DND-41 (cell line): Measurements from ENCODE around the gene BCAS3.
"Not testable (repeated sequence)": the region's sequence is repeated elsewhere in the genome, so short reads cannot be mapped to it uniquely, and the experiment has no call there.

Experiments
- ATAC-seq: fragments of 200-7000 bp; cut with Tn5 transposase; 3 replicates; pipeline ENCODE4 v1.9.1; 2021; ENCODE audit warnings: low read depth; ENCODE audit not compliant: insufficient read depth
- DNase-seq: peaks from one replicate; pipeline ENCODE4 v3.0.0-alpha.2; 2020
- H2AFZ ChIP-seq: 2 replicates; pipeline ENCODE4 v1.6.0; 2012; ENCODE audit warnings: low read depth, low read length
- H3K27ac ChIP-seq: 2 replicates; pipeline ENCODE4 v1.5.1; 2012; ENCODE audit warnings: low read length, inconsistent platforms
- H3K27me3 ChIP-seq: fragments of 200-600 bp; sonication (generic); 2 replicates; pipeline ENCODE4 v1.6.0; 2012; ENCODE audit warnings: low read length, mild to moderate bottlenecking, inconsistent platforms; ENCODE audit not compliant: insufficient read depth, poor library complexity
- H3K36me3 ChIP-seq: 2 replicates; pipeline ENCODE4 v1.5.1; 2012; ENCODE audit warnings: low read length, inconsistent platforms; ENCODE audit not compliant: insufficient read depth
- H3K4me1 ChIP-seq: 2 replicates; pipeline ENCODE4 v1.5.1; 2012; ENCODE audit warnings: mild to moderate bottlenecking, low read length; ENCODE audit not compliant: insufficient read depth
- H3K4me2 ChIP-seq: 2 replicates; pipeline ENCODE4 v1.6.0; 2012; ENCODE audit warnings: mild to moderate bottlenecking, moderate library complexity, low read length, inconsistent platforms; ENCODE audit not compliant: insufficient read depth
- H3K4me3 ChIP-seq, 2 experiments: fragments of 200-600 bp in 1 of 2; shearing (Covaris generic) in 1 of 2; 2 replicates each; pipeline ENCODE4 v1.5.1; 2012 to 2016; ENCODE audit warnings: inconsistent platforms in 2 of 2, low read length in 2 of 2, mild to moderate bottlenecking in 2 of 2, low read depth in 1 of 2, moderate library complexity in 1 of 2
- H3K79me2 ChIP-seq: 2 replicates; pipeline ENCODE4 v1.6.0; 2012; ENCODE audit warnings: low read length, inconsistent platforms; ENCODE audit not compliant: insufficient read depth
- H3K9ac ChIP-seq: 2 replicates; pipeline ENCODE4 v1.6.0; 2012; ENCODE audit warnings: low read depth, mild to moderate bottlenecking, inconsistent platforms, low read length, moderate library complexity
- H3K9me3 ChIP-seq: 2 replicates; pipeline ENCODE4 v1.5.1; 2012; ENCODE audit warnings: low read length, moderate library complexity, mild to moderate bottlenecking, inconsistent platforms; ENCODE audit not compliant: insufficient read depth, severe bottlenecking
- H4K20me1 ChIP-seq: 2 replicates; pipeline ENCODE4 v1.6.0; 2012; ENCODE audit warnings: low read length; ENCODE audit not compliant: insufficient read depth
- EZH2 ChIP-seq: IDR thresholded peaks from 3 replicates; pipeline ENCODE4 v1.6.1; 2012; ENCODE audit warnings: borderline replicate concordance, low read depth, mild to moderate bottlenecking, moderate library complexity, low read length, inconsistent platforms; ENCODE audit not compliant: severe bottlenecking
- TF ChIP-seq, protein P1 (sequence below): IDR thresholded peaks from 2 replicates; pipeline ENCODE4 v1.5.1; 2012; ENCODE audit warnings: borderline replicate concordance, low read length, moderate library complexity, mild to moderate bottlenecking; ENCODE audit not compliant: poor library complexity, severe bottlenecking; ENCODE audit errors: extremely low read depth

Gene BCAS3

GRCh38 chr17:60751884-60752283, 74.2 kb downstream of the BCAS3 start:
- Histone ChIP-seq H3K4me1 (no peaks in the 10 kb centered on the region), H3K4me2 (no peak overlapping the region), H3K4me3 (no peak overlapping the region), H3K27ac (no peak overlapping the region), H3K9me3 (peaks cover 4% of the 10 kb centered on the region), H2AFZ (no peak overlapping the region), H3K27me3 (no peaks in the 10 kb centered on the region), H3K36me3 (no peaks in the 10 kb centered on the region), H4K20me1 (no peaks in the 10 kb centered on the region), H3K9ac (no peak overlapping the region), H3K79me2 (no peaks in the 10 kb centered on the region)
- DNase-seq (no peak), ATAC-seq (no peak)
- TF ChIP-seq EZH2: no peak
- TF ChIP-seq, protein P1, sequence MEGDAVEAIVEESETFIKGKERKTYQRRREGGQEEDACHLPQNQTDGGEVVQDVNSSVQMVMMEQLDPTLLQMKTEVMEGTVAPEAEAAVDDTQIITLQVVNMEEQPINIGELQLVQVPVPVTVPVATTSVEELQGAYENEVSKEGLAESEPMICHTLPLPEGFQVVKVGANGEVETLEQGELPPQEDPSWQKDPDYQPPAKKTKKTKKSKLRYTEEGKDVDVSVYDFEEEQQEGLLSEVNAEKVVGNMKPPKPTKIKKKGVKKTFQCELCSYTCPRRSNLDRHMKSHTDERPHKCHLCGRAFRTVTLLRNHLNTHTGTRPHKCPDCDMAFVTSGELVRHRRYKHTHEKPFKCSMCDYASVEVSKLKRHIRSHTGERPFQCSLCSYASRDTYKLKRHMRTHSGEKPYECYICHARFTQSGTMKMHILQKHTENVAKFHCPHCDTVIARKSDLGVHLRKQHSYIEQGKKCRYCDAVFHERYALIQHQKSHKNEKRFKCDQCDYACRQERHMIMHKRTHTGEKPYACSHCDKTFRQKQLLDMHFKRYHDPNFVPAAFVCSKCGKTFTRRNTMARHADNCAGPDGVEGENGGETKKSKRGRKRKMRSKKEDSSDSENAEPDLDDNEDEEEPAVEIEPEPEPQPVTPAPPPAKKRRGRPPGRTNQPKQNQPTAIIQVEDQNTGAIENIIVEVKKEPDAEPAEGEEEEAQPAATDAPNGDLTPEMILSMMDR: no peak

GRCh38 chr17:60752873-60753577, 75.4 kb downstream of the BCAS3 start:
- no peak for DNase-seq
- H3K36me3 ChIP-seq: no peaks in the 10 kb centered on the region
- no peak overlapping the region for H3K4me3 ChIP-seq
- no peak overlapping the region for H3K4me2 ChIP-seq
- H3K27me3 ChIP-seq: no peaks in the 10 kb centered on the region
- no peaks in the 10 kb centered on the region for H4K20me1 ChIP-seq
- TF ChIP-seq EZH2: no peak
- TF ChIP-seq, protein P1: no peak
- H3K4me1 ChIP-seq: no peaks in the 10 kb centered on the region
- peaks cover 4% of the 10 kb centered on the region for H3K9me3 ChIP-seq
- H3K79me2 ChIP-seq: no peaks in the 10 kb centered on the region
- ATAC-seq: no peak
- no peak overlapping the region for H2AFZ ChIP-seq
- H3K9ac ChIP-seq: no peak overlapping the region
- H3K27ac ChIP-seq: no peak overlapping the region

GRCh38 chr17:60754057-60754604, 76.5 kb downstream of the BCAS3 start:
- H3K9me3 ChIP-seq: peaks cover 4% of the 10 kb centered on the region
- DNase-seq (no peak), ATAC-seq (no peak)
- H3K36me3 ChIP-seq: no peaks in the 10 kb centered on the region
- no peaks in the 10 kb centered on the region for H3K79me2 ChIP-seq
- TF ChIP-seq, protein P1: no peak
- H3K4me2 ChIP-seq: no peak overlapping the region
- H4K20me1 ChIP-seq: no peaks in the 10 kb centered on the region
- H3K4me1 ChIP-seq: no peaks in the 10 kb centered on the region
- H3K4me3 ChIP-seq: no peak overlapping the region
- no peak overlapping the region for H2AFZ ChIP-seq
- H3K27ac ChIP-seq: no peak overlapping the region
- H3K9ac ChIP-seq: no peak overlapping the region
- no peaks in the 10 kb centered on the region for H3K27me3 ChIP-seq

GRCh38 chr17:60756798-60757197, 79.1 kb downstream of the BCAS3 start:
- not testable (repeated sequence) for H3K79me2 ChIP-seq, ATAC-seq, H4K20me1 ChIP-seq, H3K4me3 ChIP-seq, H3K9me3 ChIP-seq, H3K36me3 ChIP-seq, H2AFZ ChIP-seq, H3K4me1 ChIP-seq, H3K4me2 ChIP-seq, H3K27me3 ChIP-seq, DNase-seq, H3K27ac ChIP-seq, H3K9ac ChIP-seq
